Body of pancreas (tissue), 4 donors: ENCODE measurements around the gene DRICH1. TPM values are rescaled to one million over a fixed set of nuclear protein-coding genes. Genes with fewer than 3 reads are reported as not detected.
"Not testable (repeated sequence)": the region's sequence is repeated elsewhere in the genome, so short reads cannot be mapped to it uniquely, and the experiment has no call there.

Source experiments
- ATAC-seq: fragments of 150-250 bp; one replicate; pipeline ENCODE4 v1.9.1; 2016
- DNase-seq, 4 donors: peaks; one replicate each; pipeline ENCODE4 v3.0.0-alpha.2; 2019
- H3K27ac ChIP-seq, 4 donors: fragments of 200-600 bp; sonication (generic); 1 replicate in 3 of 4; 2 replicates in 1 of 4; pipeline versions ENCODE4 v1.5.1 to v1.6.1; 2016 to 2019; ENCODE audit warnings: mild to moderate bottlenecking in 1 of 4, mixed read lengths in 1 of 4, moderate library complexity in 1 of 4
- H3K27me3 ChIP-seq, 2 donors: fragments of 200-600 bp; sonication (generic); one replicate each; pipeline ENCODE4 v1.6.0; 2016; ENCODE audit warnings: mild to moderate bottlenecking in 1 of 2
- H3K36me3 ChIP-seq, 2 donors: fragments of 200-600 bp; sonication (generic); replicated peaks in 1 of 2; 2 replicates each; pipeline ENCODE4 v1.5.1; 2016; ENCODE audit warnings: low read depth in 2 of 2; ENCODE audit not compliant: insufficient read depth in 1 of 2
- H3K4me1 ChIP-seq: fragments of 200-600 bp; sonication (generic); one replicate; pipeline ENCODE4 v1.6.0; 2016
- H3K4me3 ChIP-seq, 2 donors: fragments of 200-600 bp; sonication (generic); 1 replicate in 1 of 2; 2 replicates in 1 of 2; pipeline ENCODE4 v1.5.1; 2016 to 2019
- H3K9me3 ChIP-seq, 3 donors: fragments of 200-600 bp; sonication (generic); 1 replicate in 2 of 3; 2 replicates in 1 of 3; pipeline ENCODE4 v1.5.1; 2016
- CTCF ChIP-seq, 7 experiments: fragments of 450-650 bp in 4 of 7; fragments of 200-600 bp in 3 of 7; sonication (generic) in 3 of 7; IDR thresholded peaks; one replicate each; pipeline ENCODE4 v1.5.1; 2016 to 2019; ENCODE audit warnings: antibody characterized with exemption in 7 of 7
- POLR2A ChIP-seq, 3 donors: fragments of 450-650 bp; IDR thresholded peaks; one replicate each; pipeline ENCODE4 v1.6.1; 2016; ENCODE audit warnings: antibody characterized with exemption in 3 of 3, mild to moderate bottlenecking in 2 of 3
- WGBS, 2 donors: methylation state at CpG; one replicate each; pipeline ENCODE4 v1.1.5; 2017; 5-methylcytosine and 5-hydroxymethylcytosine counted together
- intact Hi-C: fragments of 100-400 bp; cut with DNase I; formaldehyde crosslinking; loops from one replicate; pipeline ENCODE4 v1.15.1; 2023
- total RNA-seq, 2 donors: library from RNA; depleted of rRNA; stranded (reverse); fragments of >200 nt; gene quantifications; one replicate each; pipeline ENCODE4 v1.1.0, GENCODE V29; 2016

Gene DRICH1
- total RNA-seq, 2 donors from 2014 or later = not detected

- no peaks in the 10 kb centered on the region for H3K27me3 ChIP-seq
- DNase-seq = no peak
- H3K9me3 ChIP-seq = no peaks in the 10 kb centered on the region
- H3K27ac ChIP-seq = no peak overlapping the region
- H3K4me1 ChIP-seq = no peaks in the 10 kb centered on the region
- intact Hi-C loops = no loop called here
- WGBS, 2 donors = 67 to 75% methylated on average over 1 to 4 of the region's 4 CpGs
- no peaks in the 10 kb centered on the region for H3K36me3 ChIP-seq
- H3K4me3 ChIP-seq = no peak overlapping the region
- TF ChIP-seq CTCF (IDR thresholded peaks at IDR 0.05) (no peak), POLR2A (IDR thresholded peaks at IDR 0.05) (no peak)
- no peak for ATAC-seq
Observed at GRCh38 chr22:23574371-23574811, 57.7 kb downstream of the DRICH1 start.

GRCh38 chr22:23573701-23574235 is 58.4 kb downstream of the DRICH1 start:
- DNase-seq, H3K27ac ChIP-seq, H3K4me1 ChIP-seq, H3K27me3 ChIP-seq, ATAC-seq, intact Hi-C loops, H3K4me3 ChIP-seq, H3K9me3 ChIP-seq, H3K36me3 ChIP-seq: not testable (repeated sequence)
- WGBS, 2 donors = 30 to 60% methylated on average over 2 to 8 of the region's 8 CpGs

GRCh38 chr22:23573106-23573505 is 59.0 kb downstream of the DRICH1 start:
- WGBS, 2 donors = 69 to 83% methylated on average over 4 to 13 of the region's 13 CpGs
- H3K27me3 ChIP-seq, H3K27ac ChIP-seq, ATAC-seq, H3K9me3 ChIP-seq, DNase-seq, H3K36me3 ChIP-seq, intact Hi-C loops, H3K4me1 ChIP-seq, H3K4me3 ChIP-seq: not testable (repeated sequence)

- H3K27ac ChIP-seq = no peak overlapping the region
- no peak overlapping the region for H3K4me3 ChIP-seq
- ATAC-seq (no peak), DNase-seq (no peak)
- H3K9me3 ChIP-seq = no peaks in the 10 kb centered on the region
- intact Hi-C loops = no loop called here
- H3K27me3 ChIP-seq = no peaks in the 10 kb centered on the region
- no peak for TF ChIP-seq POLR2A (IDR thresholded peaks at IDR 0.05)
- H3K4me1 ChIP-seq = peaks cover 12% of the 10 kb centered on the region
- H3K36me3 ChIP-seq = no peaks in the 10 kb centered on the region
- 77 to 81% methylated on average over 4 of the region's 4 CpGs for WGBS, 2 donors
Observed at GRCh38 chr22:23571486-23571885, 60.6 kb downstream of the DRICH1 start.

- TF ChIP-seq CTCF (IDR thresholded peaks at IDR 0.05) (no peak), POLR2A (IDR thresholded peaks at IDR 0.05) (no peak)
- Histone ChIP-seq H3K36me3 (no peaks in the 10 kb centered on the region), H3K9me3 (no peaks in the 10 kb centered on the region), H3K4me3 (no peak overlapping the region), H3K27ac (no peak overlapping the region), H3K4me1 (peaks cover 20% of the 10 kb centered on the region), H3K27me3 (no peaks in the 10 kb centered on the region)
- no peak for ATAC-seq
- no peak for DNase-seq
- 86 to 88% methylated on average over 4 to 8 of the region's 8 CpGs for WGBS, 2 donors
- intact Hi-C loops = no loop called here
Observed at GRCh38 chr22:23570681-23571080, 61.4 kb downstream of the DRICH1 start.

GRCh38 chr22:23569716-23570115 is 62.4 kb downstream of the DRICH1 start:
- DNase-seq (no peak), ATAC-seq (no peak)
- H3K27me3 ChIP-seq = no peaks in the 10 kb centered on the region
- peaks cover 25% of the 10 kb centered on the region for H3K4me1 ChIP-seq
- intact Hi-C loops = no loop called here
- 88 to 96% methylated on average over 9 to 10 of the region's 10 CpGs for WGBS, 2 donors
- TF ChIP-seq POLR2A (IDR thresholded peaks at IDR 0.05) (no peak), CTCF (IDR thresholded peaks at IDR 0.05) (no peak)
- H3K4me3 ChIP-seq = no peak overlapping the region
- H3K27ac ChIP-seq = no peak overlapping the region
- H3K9me3 ChIP-seq = no peaks in the 10 kb centered on the region
- H3K36me3 ChIP-seq = no peaks in the 10 kb centered on the region
